IMR-90 (cell line): ENCODE data around the gene OR52N5. TPM values are rescaled to one million over a fixed set of nuclear protein-coding genes. Genes with fewer than 3 reads are reported as not detected.

Experiments used
- ATAC-seq: fragments of 200-7000 bp; cut with Tn5 transposase; 2 replicates; pipeline ENCODE4 v1.9.1; 2020; ENCODE audit warnings: low read depth, mild to moderate bottlenecking, moderate library complexity
- BruUV-seq: library from RNA; stranded (reverse); fragments of 400-500 nt; replicated peaks from 2 replicates; lab custom pipeline; 2021; lab: Mats Ljungman, UMichigan
- CTCF ChIA-PET: fragments of 300-600 bp; formaldehyde crosslinking; extraction: SDS; loops from one replicate; lab custom pipeline; 2021; ENCODE audit warnings: antibody characterized with exemption; lab: Yijun Ruan, JAX
- POLR2A ChIA-PET: fragments of 300-600 bp; sonication (Branson Sonifier 250); formaldehyde crosslinking; loops from one replicate; lab custom pipeline; 2022; ENCODE audit warnings: antibody characterized with exemption; ENCODE audit not compliant: unreplicated experiment; lab: Charles Lee
- DNase-seq: peaks from one replicate; pipeline ENCODE4 v3.0.0; 2013
- H2AFZ ChIP-seq: replicated peaks from 2 replicates; pipeline ENCODE3; 2013; ENCODE audit warnings: low read length, mild to moderate bottlenecking; ENCODE audit not compliant: poor library complexity
- H2AK5ac ChIP-seq: 2 replicates; pipeline ENCODE4 v1.6.1; 2013; ENCODE audit warnings: low read depth, low read length, inconsistent platforms
- H2AK9ac ChIP-seq: replicated peaks from 2 replicates; pipeline ENCODE3; 2013; ENCODE audit warnings: mild to moderate bottlenecking, low read depth, low read length, moderate library complexity; ENCODE audit not compliant: poor library complexity
- H2BK120ac ChIP-seq: 2 replicates; pipeline ENCODE4 v1.6.1; 2013; ENCODE audit warnings: low read depth, low read length, inconsistent platforms
- H2BK15ac ChIP-seq: 3 replicates; pipeline ENCODE4 v1.6.1; 2013; ENCODE audit warnings: low read depth, low read length, inconsistent platforms
- H2BK20ac ChIP-seq: 2 replicates; pipeline ENCODE4 v1.6.1; 2013; ENCODE audit warnings: low read depth, mild to moderate bottlenecking, inconsistent platforms, low read length, moderate library complexity
- H2BK5ac ChIP-seq: 2 replicates; pipeline ENCODE4 v1.6.1; 2013; ENCODE audit warnings: mild to moderate bottlenecking, low read depth, low read length, inconsistent platforms; ENCODE audit not compliant: poor library complexity, severe bottlenecking
- H3K14ac ChIP-seq: replicated peaks from 2 replicates; pipeline ENCODE4 v1.6.1; 2013; ENCODE audit warnings: low read depth, low read length, inconsistent platforms
- H3K18ac ChIP-seq: 2 replicates; pipeline ENCODE4 v1.6.1; 2013; ENCODE audit warnings: low read depth, low read length, control low read depth
- H3K23ac ChIP-seq: 2 replicates; pipeline ENCODE4 v1.6.1; 2013; ENCODE audit warnings: low read depth, low read length, inconsistent platforms
- H3K27ac ChIP-seq: 2 replicates; pipeline ENCODE4 v1.5.1; 2013; ENCODE audit warnings: mild to moderate bottlenecking, control low read depth, low read length; ENCODE audit not compliant: insufficient read depth
- H3K27me3 ChIP-seq: 2 replicates; pipeline ENCODE4 v1.6.1; 2013; ENCODE audit warnings: low read length; ENCODE audit not compliant: control insufficient read depth, insufficient read depth
- H3K36me3 ChIP-seq: 2 replicates; pipeline ENCODE4 v1.6.1; 2013; ENCODE audit warnings: low read length, mixed read lengths; ENCODE audit not compliant: control insufficient read depth, insufficient read depth
- H3K4ac ChIP-seq: 2 replicates; pipeline ENCODE4 v1.6.1; 2013; ENCODE audit warnings: low read depth, low read length, inconsistent platforms
- H3K4me1 ChIP-seq: 2 replicates; pipeline ENCODE4 v1.6.1; 2013; ENCODE audit warnings: low read length, mixed read lengths; ENCODE audit not compliant: control insufficient read depth, insufficient read depth
- H3K4me2 ChIP-seq: 2 replicates; pipeline ENCODE4 v1.6.1; 2013; ENCODE audit warnings: low read depth, mild to moderate bottlenecking, control low read depth, low read length, moderate library complexity
- H3K4me3 ChIP-seq: 2 replicates; pipeline ENCODE4 v1.5.1; 2013; ENCODE audit warnings: low read depth, mild to moderate bottlenecking, control low read depth, low read length, moderate library complexity; ENCODE audit not compliant: insufficient read depth
- H3K56ac ChIP-seq: 2 replicates; pipeline ENCODE4 v1.6.1; 2013; ENCODE audit warnings: low read length, inconsistent platforms; ENCODE audit not compliant: insufficient read depth; ENCODE audit errors: extremely low read depth
- H3K79me1 ChIP-seq, 2 experiments: 2 replicates each; pipeline ENCODE4 v1.6.1; 2013; ENCODE audit warnings: low read length in 2 of 2, inconsistent platforms in 1 of 2, low read depth in 1 of 2
- H3K9ac ChIP-seq: 2 replicates; pipeline ENCODE4 v1.6.1; 2013; ENCODE audit warnings: low read depth, low read length, control low read depth
- H3K9me1 ChIP-seq: 2 replicates; pipeline ENCODE4 v1.6.1; 2013; ENCODE audit warnings: low read length, inconsistent platforms; ENCODE audit not compliant: insufficient read depth
- H3K9me3 ChIP-seq: 2 replicates; pipeline ENCODE4 v1.6.1; 2013; ENCODE audit warnings: low read length; ENCODE audit not compliant: control insufficient read depth, insufficient read depth
- H4K20me1 ChIP-seq: 2 replicates; pipeline ENCODE4 v1.6.1; 2013; ENCODE audit warnings: low read length, inconsistent platforms; ENCODE audit not compliant: insufficient read depth
- H4K5ac ChIP-seq: 2 replicates; pipeline ENCODE4 v1.6.1; 2013; ENCODE audit warnings: mild to moderate bottlenecking, low read depth, low read length, control low read depth
- H4K8ac ChIP-seq, 2 experiments: 2 replicates each; pipeline ENCODE4 v1.6.1; 2013; ENCODE audit warnings: low read depth in 2 of 2, low read length in 2 of 2, control low read depth in 1 of 2, inconsistent platforms in 1 of 2
- H4K91ac ChIP-seq: 2 replicates; pipeline ENCODE4 v1.6.1; 2013; ENCODE audit warnings: low read depth, low read length, inconsistent platforms; ENCODE audit not compliant: insufficient read depth
- BHLHE40 ChIP-seq: fragments of 150-350 bp; IDR thresholded peaks from 2 replicates; pipeline ENCODE4 v1.6.1; 2016; ENCODE audit warnings: mild to moderate bottlenecking, low read depth, low read length
- CEBPB ChIP-seq: IDR thresholded peaks from 2 replicates; pipeline ENCODE4 v1.6.1; 2012; ENCODE audit warnings: low read depth, low read length, improper control_type of control experiment
- CHD1 ChIP-seq: IDR thresholded peaks from 2 replicates; pipeline ENCODE4 v1.6.1; 2012; ENCODE audit warnings: low read depth, low read length, improper control_type of control experiment
- FOS ChIP-seq: fragments of 150-350 bp; IDR thresholded peaks from 2 replicates; pipeline ENCODE4 v1.6.1; 2016; ENCODE audit warnings: low read depth, low read length
- MAFK ChIP-seq: IDR thresholded peaks from 2 replicates; pipeline ENCODE4 v1.6.1; 2012; ENCODE audit warnings: low read depth, low read length, improper control_type of control experiment
- MAZ ChIP-seq: IDR thresholded peaks from 2 replicates; pipeline ENCODE4 v1.6.1; 2012; ENCODE audit warnings: low read depth, mild to moderate bottlenecking, low read length, improper control_type of control experiment, moderate library complexity, borderline replicate concordance
- MXI1 ChIP-seq: IDR thresholded peaks from 2 replicates; pipeline ENCODE4 v1.6.1; 2012; ENCODE audit warnings: low read depth, mild to moderate bottlenecking, low read length, moderate library complexity, borderline replicate concordance
- NFE2L2 ChIP-seq: fragments of 150-350 bp; IDR thresholded peaks from 2 replicates; pipeline ENCODE4 v1.6.1; 2016; ENCODE audit warnings: low read depth, mild to moderate bottlenecking, low read length
- POLR2A ChIP-seq: IDR thresholded peaks from 2 replicates; pipeline ENCODE4 v1.6.1; 2012; ENCODE audit warnings: mild to moderate bottlenecking, low read depth, low read length
- RAD21 ChIP-seq: IDR thresholded peaks from 2 replicates; pipeline ENCODE4 v1.6.1; 2012; ENCODE audit warnings: low read length, improper control_type of control experiment
- RCOR1 ChIP-seq: IDR thresholded peaks from 2 replicates; pipeline ENCODE4 v1.6.1; 2012; ENCODE audit warnings: mild to moderate bottlenecking, low read length, improper control_type of control experiment; ENCODE audit not compliant: insufficient replicate concordance
- RFX5 ChIP-seq: IDR thresholded peaks from 2 replicates; pipeline ENCODE4 v1.8.0; 2012; ENCODE audit warnings: low read depth, mild to moderate bottlenecking, low read length, moderate library complexity
- SMC3 ChIP-seq: fragments of 150-350 bp; IDR thresholded peaks from 2 replicates; pipeline ENCODE4 v1.6.1; 2016; ENCODE audit warnings: low read depth, mild to moderate bottlenecking, antibody characterized with exemption, low read length, moderate library complexity
- WGBS, 2 experiments: methylation state at CpG; one replicate each; pipeline versions ENCODE4 v1.1.5 to v1.1.7; 2013; ENCODE audit warnings: missing lambda C conversion rate in 2 of 2; ENCODE audit not compliant: insufficient read length in 1 of 2; ENCODE audit errors: extremely low coverage in 2 of 2; 5-methylcytosine and 5-hydroxymethylcytosine counted together
- dilution Hi-C: fragments of 300-500 bp; cut with HindIII; formaldehyde crosslinking; loops from one replicate; pipeline ENCODE4 v1.14.3; 2018; ENCODE audit warnings: low sequenced_read_pairs; ENCODE audit not compliant: unreplicated experiment
- in situ Hi-C: fragments of 300-500 bp; cut with MboI; formaldehyde crosslinking; loops from 3 replicates; pipeline ENCODE4 v1.14.3; 2019; ENCODE audit warnings: low sequenced_read_pairs, inconsistent platforms, mixed read lengths
- intact Hi-C: fragments of 100-400 bp; cut with micrococcal nuclease; formaldehyde crosslinking; loops from 2 replicates; pipeline ENCODE4 v1.10.0; 2022
- polyA plus RNA-seq, 3 experiments: library from polyadenylated mRNA; depleted of rRNA; stranded (reverse); fragments of >200 nt; gene quantifications; 2 replicates each; pipeline ENCODE4 v1.2.3, GENCODE V29; 2012; ENCODE audit warnings: low replicate concordance in 1 of 3
- total RNA-seq: library from RNA; depleted of rRNA; stranded (reverse); fragments of >200 nt; gene quantifications from 2 replicates; pipeline ENCODE4 v1.2.3, GENCODE V29; 2012
- TF ChIP-seq, protein P1 (sequence below): conservative IDR thresholded peaks from 2 replicates; pipeline ENCODE4 v1.5.1; 2012; ENCODE audit warnings: mild to moderate bottlenecking, low read depth, low read length, improper control_type of control experiment
- TF ChIP-seq, protein P2 (sequence below): fragments of 150-350 bp; IDR thresholded peaks from 2 replicates; pipeline ENCODE4 v1.6.1; 2016; ENCODE audit warnings: low read depth, mild to moderate bottlenecking, low read length, moderate library complexity, borderline replicate concordance
- TF ChIP-seq, protein P3 (sequence below): fragments of 150-350 bp; IDR thresholded peaks from 2 replicates; pipeline ENCODE4 v1.6.1; 2017; ENCODE audit warnings: mild to moderate bottlenecking, antibody characterized with exemption, low read length, low read depth

Gene OR52N5
- total and polyA plus RNA-seq, 2 of the 4 experiments (the other 2 are of a cell fraction), result not detected

DNA sequence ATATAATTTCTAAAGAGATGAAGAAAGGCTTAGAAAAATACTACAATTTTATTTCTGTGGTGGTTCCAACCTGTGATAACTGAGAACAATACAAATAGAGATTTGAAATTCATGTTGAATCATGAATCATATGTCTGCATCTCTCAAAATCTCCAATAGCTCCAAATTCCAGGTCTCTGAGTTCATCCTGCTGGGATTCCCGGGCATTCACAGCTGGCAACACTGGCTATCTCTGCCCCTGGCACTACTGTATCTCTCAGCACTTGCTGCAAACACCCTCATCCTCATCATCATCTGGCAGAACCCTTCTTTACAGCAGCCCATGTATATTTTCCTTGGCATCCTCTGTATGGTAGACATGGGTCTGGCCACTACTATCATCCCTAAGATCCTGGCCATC is 46.8 kb downstream of the OR52N5 start, which contains the start of gene OR56B1:
TSS of gene OR56B1 (plus strand) at position 53 of the 400 bp plus-strand sequence. CDS start at position 122, 69 bp downstream.
- no peak within 1 kb of the TSS for H2BK5ac ChIP-seq
- no peak within 1 kb of the TSS for H4K8ac ChIP-seq
- no peaks in the 10 kb centered on the region for H3K4me1 ChIP-seq
- TF ChIP-seq NFE2L2 (no peak), CEBPB (no peak), CHD1 (no peak), BHLHE40 (no peak), MAZ (no peak), MXI1 (no peak), FOS (no peak), SMC3 (no peak), RAD21 (no peak), POLR2A (no peak), MAFK (no peak), RCOR1 (no peak), RFX5 (no peak)
- TF ChIP-seq, protein P1, sequence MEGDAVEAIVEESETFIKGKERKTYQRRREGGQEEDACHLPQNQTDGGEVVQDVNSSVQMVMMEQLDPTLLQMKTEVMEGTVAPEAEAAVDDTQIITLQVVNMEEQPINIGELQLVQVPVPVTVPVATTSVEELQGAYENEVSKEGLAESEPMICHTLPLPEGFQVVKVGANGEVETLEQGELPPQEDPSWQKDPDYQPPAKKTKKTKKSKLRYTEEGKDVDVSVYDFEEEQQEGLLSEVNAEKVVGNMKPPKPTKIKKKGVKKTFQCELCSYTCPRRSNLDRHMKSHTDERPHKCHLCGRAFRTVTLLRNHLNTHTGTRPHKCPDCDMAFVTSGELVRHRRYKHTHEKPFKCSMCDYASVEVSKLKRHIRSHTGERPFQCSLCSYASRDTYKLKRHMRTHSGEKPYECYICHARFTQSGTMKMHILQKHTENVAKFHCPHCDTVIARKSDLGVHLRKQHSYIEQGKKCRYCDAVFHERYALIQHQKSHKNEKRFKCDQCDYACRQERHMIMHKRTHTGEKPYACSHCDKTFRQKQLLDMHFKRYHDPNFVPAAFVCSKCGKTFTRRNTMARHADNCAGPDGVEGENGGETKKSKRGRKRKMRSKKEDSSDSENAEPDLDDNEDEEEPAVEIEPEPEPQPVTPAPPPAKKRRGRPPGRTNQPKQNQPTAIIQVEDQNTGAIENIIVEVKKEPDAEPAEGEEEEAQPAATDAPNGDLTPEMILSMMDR, result no peak
- TF ChIP-seq, protein P2, sequence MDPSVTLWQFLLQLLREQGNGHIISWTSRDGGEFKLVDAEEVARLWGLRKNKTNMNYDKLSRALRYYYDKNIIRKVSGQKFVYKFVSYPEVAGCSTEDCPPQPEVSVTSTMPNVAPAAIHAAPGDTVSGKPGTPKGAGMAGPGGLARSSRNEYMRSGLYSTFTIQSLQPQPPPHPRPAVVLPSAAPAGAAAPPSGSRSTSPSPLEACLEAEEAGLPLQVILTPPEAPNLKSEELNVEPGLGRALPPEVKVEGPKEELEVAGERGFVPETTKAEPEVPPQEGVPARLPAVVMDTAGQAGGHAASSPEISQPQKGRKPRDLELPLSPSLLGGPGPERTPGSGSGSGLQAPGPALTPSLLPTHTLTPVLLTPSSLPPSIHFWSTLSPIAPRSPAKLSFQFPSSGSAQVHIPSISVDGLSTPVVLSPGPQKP, result no peak
- TF ChIP-seq, protein P3, sequence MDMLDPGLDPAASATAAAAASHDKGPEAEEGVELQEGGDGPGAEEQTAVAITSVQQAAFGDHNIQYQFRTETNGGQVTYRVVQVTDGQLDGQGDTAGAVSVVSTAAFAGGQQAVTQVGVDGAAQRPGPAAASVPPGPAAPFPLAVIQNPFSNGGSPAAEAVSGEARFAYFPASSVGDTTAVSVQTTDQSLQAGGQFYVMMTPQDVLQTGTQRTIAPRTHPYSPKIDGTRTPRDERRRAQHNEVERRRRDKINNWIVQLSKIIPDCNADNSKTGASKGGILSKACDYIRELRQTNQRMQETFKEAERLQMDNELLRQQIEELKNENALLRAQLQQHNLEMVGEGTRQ, result no peak
- DNase-seq (no peak), ATAC-seq (no peak)
- H2BK120ac ChIP-seq, result no peak within 1 kb of the TSS
- no peak within 1 kb of the TSS for H2BK15ac ChIP-seq
- no peaks in the 10 kb centered on the region for H4K20me1 ChIP-seq
- H3K4ac ChIP-seq, result no peak within 1 kb of the TSS
- H3K79me1 ChIP-seq, result no peaks in the 10 kb centered on the region
- no peak within 1 kb of the TSS for H3K14ac ChIP-seq
- no TSS peak for BruUV-seq
- no peak within 1 kb of the TSS for H2AFZ ChIP-seq
- no peaks in the 10 kb centered on the region for H3K36me3 ChIP-seq
- ChIA-PET CTCF (no interaction called here), POLR2A (no interaction called here)
- no peak within 1 kb of the TSS for H3K18ac ChIP-seq
- no peak within 1 kb of the TSS for H3K27ac ChIP-seq
- no peak within 1 kb of the TSS for H4K5ac ChIP-seq
- intact Hi-C loops, result no loop called here
- dilution Hi-C loops, result no loop called here
- H2AK5ac ChIP-seq, result no peak within 1 kb of the TSS
- H3K9ac ChIP-seq, result no peak within 1 kb of the TSS
- H4K91ac ChIP-seq, result no peak within 1 kb of the TSS
- H2BK20ac ChIP-seq, result no peak within 1 kb of the TSS
- no peaks in the 10 kb centered on the region for H3K27me3 ChIP-seq
- no peaks in the 10 kb centered on the region for H3K9me3 ChIP-seq
- H3K4me3 ChIP-seq, result no peak within 1 kb of the TSS
- in situ Hi-C loops, result no loop called here
- no CpG with 5 or more reads among the region's 1 CpG for WGBS, 2 experiments
- H3K23ac ChIP-seq, result no peak within 1 kb of the TSS
- no peak within 1 kb of the TSS for H3K56ac ChIP-seq
- H3K4me2 ChIP-seq, result no peak within 1 kb of the TSS
- no peaks in the 10 kb centered on the region for H3K9me1 ChIP-seq
- no peak within 1 kb of the TSS for H2AK9ac ChIP-seq
